NK-92 treated with Interleukin-12 subunit alpha and Interleukin-12 subunit beta, amount 100 ng/mL, for 24 hours (cell line): Measurements from ENCODE around the gene SNCG.
"Not testable (repeated sequence)": the region's sequence is repeated elsewhere in the genome, so short reads cannot be mapped to it uniquely, and the experiment has no call there.

Experiments used
- DNase-seq: peaks from one replicate; lab custom pipeline; 2025; lab: John Stamatoyannopoulos, UW

The SNCG gene

DNA sequence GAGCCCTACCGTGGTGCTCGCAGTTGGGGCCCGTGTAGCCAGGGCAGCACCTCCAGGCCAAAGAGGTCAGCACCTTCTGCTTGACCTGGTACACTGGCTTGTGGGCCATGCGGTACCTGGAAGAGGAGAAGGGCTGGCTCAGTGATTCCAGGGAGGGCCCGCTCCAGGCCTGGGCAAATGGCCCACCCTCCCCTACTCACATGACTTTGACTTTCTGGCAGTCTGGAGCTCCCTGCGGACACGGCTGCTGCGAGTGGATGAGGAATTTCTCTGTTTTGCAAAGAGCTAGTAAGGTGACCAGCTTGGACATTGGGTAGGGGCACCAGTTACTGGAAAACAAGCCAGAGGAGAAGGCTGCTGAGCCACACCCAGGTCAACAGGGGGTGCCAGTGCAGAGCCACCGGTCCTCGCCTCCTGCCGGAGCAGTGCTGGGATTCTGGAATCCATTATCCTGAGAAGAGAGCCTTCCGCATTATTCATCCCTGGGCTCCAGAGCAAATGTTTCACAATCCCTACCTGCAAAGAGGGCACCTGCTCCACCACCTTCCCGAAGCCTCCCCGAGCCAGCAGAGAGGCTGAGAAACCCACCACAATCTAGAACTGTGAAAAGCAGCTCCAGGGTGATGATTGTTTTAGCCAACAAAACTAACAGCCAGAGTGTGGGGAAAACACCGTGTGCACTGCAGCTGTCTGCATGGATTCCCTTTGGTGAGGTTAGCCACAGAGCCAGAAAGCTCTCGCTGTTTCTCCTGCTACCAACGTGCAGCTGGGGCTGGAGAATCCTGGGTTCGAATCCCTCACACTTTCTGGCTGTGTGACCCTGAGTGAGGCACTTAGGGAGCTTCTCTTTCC lies 12.8 kb upstream of the SNCG start:
- no peak for DNase-seq

DNA sequence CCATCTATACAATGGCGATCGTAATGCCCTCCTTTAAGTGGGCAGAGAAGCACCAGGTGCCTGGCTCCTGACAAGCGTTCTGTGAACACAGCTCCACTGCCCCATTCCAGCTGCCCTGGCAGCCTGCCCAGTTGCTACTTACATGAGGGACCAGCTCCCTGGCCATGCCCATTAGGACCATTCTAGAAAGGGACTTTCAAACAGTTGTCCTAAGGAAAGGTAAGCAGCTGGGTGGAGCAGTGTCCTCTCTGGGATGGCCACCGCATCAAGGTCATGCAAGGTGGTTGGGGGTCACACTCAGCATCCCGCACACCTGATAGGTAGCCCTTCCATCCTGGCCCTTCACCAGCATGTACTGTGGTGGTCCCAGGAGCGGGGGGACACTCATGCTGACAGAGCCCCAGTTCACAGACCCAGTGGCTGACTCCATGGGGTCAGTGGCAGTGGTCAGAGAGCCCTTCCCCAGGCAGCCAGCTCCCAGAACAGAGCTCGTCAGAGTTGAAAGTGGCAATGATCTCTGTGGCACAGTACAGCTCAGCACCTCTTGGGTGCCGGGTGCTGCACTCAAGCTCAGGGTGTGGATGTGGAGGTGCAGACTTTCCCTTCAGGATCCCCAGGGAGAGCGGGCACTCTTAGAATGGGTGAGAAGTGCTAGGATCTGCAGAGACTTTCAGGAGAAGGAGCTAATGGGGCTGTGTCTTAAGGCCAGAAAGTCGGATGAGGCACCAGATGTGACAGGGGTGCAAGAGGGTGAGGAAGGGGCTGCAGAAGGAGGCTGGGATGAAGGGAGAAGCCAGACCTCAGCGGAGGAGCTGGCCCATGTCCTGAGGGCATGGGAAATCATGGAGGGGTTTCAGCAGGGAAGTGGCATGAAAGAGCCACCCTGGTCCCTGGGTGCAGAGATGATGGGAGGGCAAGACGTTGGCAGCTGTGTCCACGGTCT lies 11.9 kb upstream of the SNCG start:
- no peak for DNase-seq

GRCh38 chr10:86947806-86948205 lies 10.6 kb upstream of the SNCG start:
- not testable (repeated sequence) for DNase-seq

GRCh38 chr10:86950349-86950748 lies 8.1 kb upstream of the SNCG start:
- no peak for DNase-seq

DNA sequence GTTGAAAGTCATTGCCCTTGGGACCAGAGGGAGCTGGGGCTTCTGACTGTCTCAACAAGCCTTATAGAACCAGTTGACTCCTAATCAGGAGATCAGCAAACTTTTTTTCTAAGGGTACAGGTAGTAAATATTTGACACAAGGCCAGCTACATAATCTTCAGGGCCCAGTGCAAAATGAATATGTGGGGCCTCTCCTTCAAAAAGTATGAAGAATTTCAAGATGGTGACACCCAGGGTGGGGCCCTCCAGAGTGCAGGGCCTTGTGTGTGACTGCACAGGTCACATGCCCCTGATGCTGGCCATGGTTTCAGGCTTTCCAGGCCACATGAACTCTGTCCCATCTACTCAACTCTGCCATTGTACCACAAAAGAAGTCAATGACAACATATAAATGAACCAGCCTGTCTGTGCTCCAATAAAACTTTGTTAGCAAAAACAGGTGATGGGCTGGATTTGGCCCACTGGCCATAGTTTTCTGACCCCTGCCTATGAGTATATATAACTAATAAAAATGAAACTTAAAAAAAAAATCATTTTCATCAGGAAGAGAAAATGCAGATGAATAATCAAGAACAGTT lies 7.1 kb upstream of the SNCG start:
- no peak for DNase-seq

DNA sequence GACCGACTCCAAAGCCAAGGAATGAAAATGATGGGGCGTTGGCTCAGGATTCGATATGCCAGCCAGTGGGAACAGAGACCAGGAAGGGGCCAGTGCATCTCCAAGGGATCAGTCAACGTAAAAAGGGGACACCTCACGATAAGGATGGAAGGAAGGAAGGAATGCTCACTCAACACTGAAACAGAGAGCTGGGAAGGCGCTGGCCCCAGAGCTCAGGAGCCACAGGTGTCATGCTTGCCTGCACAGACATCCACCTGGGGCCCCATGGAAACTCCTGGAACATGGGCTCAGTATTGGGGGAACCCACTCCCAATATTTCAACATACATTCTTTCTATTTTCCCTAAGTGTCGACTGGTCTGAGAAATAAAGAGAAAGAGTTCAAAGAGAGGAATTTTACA lies 6.3 kb upstream of the SNCG start:
- no peak for DNase-seq

- DNase-seq = not testable (repeated sequence)
Measured at GRCh38 chr10:86952697-86953096, 5.7 kb upstream of the SNCG start.

DNA sequence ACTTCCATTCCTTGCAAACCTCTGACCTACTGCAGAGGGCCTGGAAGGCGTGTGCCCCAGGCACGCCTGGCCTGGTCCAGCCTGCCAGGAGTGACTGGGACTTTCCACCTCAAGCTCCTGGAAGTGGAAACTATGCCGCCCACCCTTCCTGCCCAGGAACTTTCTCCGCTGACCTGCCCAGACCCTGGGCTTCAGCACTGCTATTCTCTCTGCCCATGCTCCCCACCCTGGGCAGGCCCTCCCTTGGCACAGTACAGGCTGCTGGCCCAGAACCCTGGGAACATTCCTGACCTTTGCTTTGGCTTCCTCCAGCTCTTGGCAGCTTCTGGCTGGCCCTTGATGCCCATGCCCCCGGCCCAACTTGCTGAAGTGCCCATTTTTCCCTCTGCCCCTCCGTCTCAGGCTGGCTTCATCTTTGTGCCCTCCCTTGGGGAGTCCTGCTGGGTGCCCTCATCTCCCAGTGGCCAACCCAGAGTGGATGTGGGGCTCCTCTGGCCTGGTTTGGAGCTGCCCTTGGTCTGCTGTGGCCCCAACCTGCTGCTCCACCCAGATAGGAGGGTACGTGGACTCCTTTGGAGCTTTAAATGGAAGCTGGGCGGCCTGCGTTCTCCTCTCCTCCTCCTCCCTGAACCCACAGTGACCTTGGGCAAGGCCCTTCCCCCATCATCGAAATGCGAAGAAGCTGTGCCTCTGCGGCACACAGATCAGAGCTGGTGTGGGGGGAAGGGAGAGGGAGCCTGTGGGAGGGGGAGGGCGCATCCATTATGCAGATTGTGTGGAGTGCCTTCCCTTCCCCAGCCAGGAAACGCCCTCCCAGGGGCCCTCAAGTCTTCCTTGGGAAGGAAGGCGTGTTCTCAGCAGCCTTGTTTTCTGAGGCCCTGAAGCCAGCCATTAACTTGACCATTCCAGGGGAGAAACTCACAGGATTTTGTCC lies 4.4 kb upstream of the SNCG start:
- DNase-seq = no peak

GRCh38 chr10:86954681-86955500 lies 3.5 kb upstream of the SNCG start:
- no peak for DNase-seq

DNA sequence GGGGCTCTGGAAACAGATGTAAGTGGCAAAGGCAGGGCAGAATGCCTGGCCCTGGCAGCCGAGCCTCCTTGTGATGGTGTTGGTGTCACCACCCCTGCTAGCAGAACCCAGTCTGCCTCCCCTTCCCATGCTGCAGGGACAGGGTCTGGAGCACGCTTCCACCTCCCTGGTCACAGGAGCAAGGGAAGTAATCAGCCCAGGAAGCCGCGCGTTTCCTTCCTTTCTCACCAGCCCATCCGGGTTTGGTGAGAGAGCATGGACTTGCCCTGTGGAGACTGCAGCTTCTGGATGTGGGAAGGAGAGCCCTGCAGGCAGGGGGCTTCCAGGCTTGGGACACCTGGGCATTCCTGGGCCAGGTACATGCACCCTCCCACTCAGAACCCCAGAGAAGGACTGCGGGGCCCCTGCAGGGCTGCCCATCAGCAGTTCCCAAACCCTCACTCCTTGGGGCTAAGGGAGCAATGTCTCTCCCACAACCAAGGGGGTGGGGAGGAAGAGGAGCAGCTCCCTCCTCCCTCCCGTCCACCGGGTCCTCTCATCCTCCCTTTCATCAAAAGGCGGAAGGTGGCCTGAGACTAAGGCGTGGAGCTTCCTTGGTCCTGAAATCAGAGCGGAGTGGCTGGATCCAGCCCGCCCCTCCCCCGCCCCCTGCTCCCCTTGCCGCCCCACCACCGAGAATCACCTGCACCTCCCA lies 2.8 kb upstream of the SNCG start:
- DNase-seq = no peak

GRCh38 chr10:86956195-86956847 lies 2.1 kb upstream of the SNCG start:
- no peak for DNase-seq

- DNase-seq = no peak
Measured at GRCh38 chr10:86956848-86957448, 1.5 kb upstream of the SNCG start.

- no peak for DNase-seq
Measured at GRCh38 chr10:86957471-86958115, 806 bp upstream of the SNCG start, which contains the start of gene MMRN2. Gene MMRN2, minus strand, starts transcription at chr10:86957615. Its CDS starts 74 bp downstream, at chr10:86957541.

GRCh38 chr10:86958901-86959736 lies 720 bp downstream of the SNCG start:
- DNase-seq = no peak

DNA sequence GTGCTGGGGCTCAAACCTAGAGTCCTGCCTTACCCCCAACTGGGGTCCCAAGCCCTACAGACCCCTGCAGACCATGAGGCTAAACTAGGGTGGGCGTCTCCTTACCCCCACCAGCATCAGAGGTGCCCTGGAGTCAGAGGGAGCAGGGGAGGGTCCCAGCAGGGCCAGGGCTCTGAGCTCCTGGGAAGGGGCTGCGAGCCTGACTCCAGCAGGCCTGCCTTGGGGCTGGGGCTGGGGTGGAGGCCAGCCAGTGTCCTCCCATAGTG lies 1.3 kb downstream of the SNCG start:
- DNase-seq = no peak

GRCh38 chr10:86960003-86960862 lies 1.8 kb downstream of the SNCG start:
- DNase-seq = no peak
